ENCODE results near the gene DPT. TPM values are rescaled to one million over a fixed set of nuclear protein-coding genes. Genes with fewer than 3 reads are reported as not detected.

The DPT gene
- total and polyA plus RNA-seq, 10 of the 15 experiments (the other 5 are each of a cell fraction or from before 2014, with no cell fraction given), result 0.05 to 0.10 TPM; not detected in 8

GRCh38 chr1:168693872-168694238, 35.2 kb downstream of the DPT start:
- RAD21 ChIA-PET (ENCODE audit: unreplicated experiment), result no interaction called here
- H3K9me3 ChIP-seq (replicated peaks; ENCODE audit: control insufficient read depth, insufficient read depth, low read length), result no peaks in the 10 kb centered on the region
- no peak for TF ChIP-seq BHLHE40 (IDR thresholded peaks at IDR 0.05; ENCODE audit: borderline replicate concordance in 1 of 2, low read depth in 2 of 2, low read length in 1 of 2)
- no peak for TF ChIP-seq SP1 (IDR thresholded peaks at IDR 0.05; ENCODE audit: low read depth, low read length)
- TF ChIP-seq ATF3 (IDR thresholded peaks at IDR 0.05; ENCODE audit: borderline replicate concordance, extremely low read depth, low read depth, low read length), result no peak
- no peak for TF ChIP-seq SMARCA5 (IDR thresholded peaks at IDR 0.05)
- no peak for TF ChIP-seq FOS (IDR thresholded peaks at IDR 0.05; ENCODE audit: borderline replicate concordance, extremely low read depth, insufficient read length)
- no peak for TF ChIP-seq TCF7 (IDR thresholded peaks at IDR 0.05; ENCODE audit: borderline replicate concordance)
- TF ChIP-seq NRF1 (conservative IDR thresholded peaks at IDR 0.05; ENCODE audit: low read depth, low read length), result no peak
- TF ChIP-seq ESRRA (IDR thresholded peaks at IDR 0.05; ENCODE audit: low read length), result no peak
- no peaks in the 10 kb centered on the region for H4K20me1 ChIP-seq (ENCODE audit: control insufficient read depth, insufficient read depth)
- in situ Hi-C loops (cut with MboI) (no loop called here), intact Hi-C loops (cut with micrococcal nuclease; ENCODE audit: unreplicated experiment) (no loop called here)
- H3K4me3 ChIP-seq, result no peak overlapping the region
- DNase-seq (ENCODE audit: low read depth, low spot score) (no peak), FAIRE-seq (no peak), ATAC-seq (no peak)
- H3K4me2 ChIP-seq (ENCODE audit: control insufficient read depth, insufficient read depth), result no peak overlapping the region
- BruUV-seq (replicated peaks), result no TSS peak
- 22% methylated on average over 2 of the region's 2 CpGs for WGBS (ENCODE audit: insufficient coverage, insufficient replicate concordance, low lambda C conversion rate, missing lambda C conversion rate)
- POLR2A ChIA-PET, result no interaction called here
- H3K27ac ChIP-seq (ENCODE audit: control insufficient read depth, insufficient read depth), result no peak overlapping the region
- no peaks in the 10 kb centered on the region; a peak in 2 of 4 replicates for H3K27me3 ChIP-seq (replicated peaks in 1 of 2; ENCODE audit: control insufficient read depth in 2 of 2, insufficient read depth in 2 of 2, low read length in 1 of 2)
- H3K9ac ChIP-seq (ENCODE audit: control insufficient read depth, insufficient read depth, low read length), result no peak overlapping the region
- CTCF ChIA-PET, result no interaction called here
- H2AFZ ChIP-seq (ENCODE audit: control insufficient read depth, low read depth, low read length), result no peak overlapping the region
- SMC1A ChIA-PET (ENCODE audit: uncharacterized antibody, unreplicated experiment), result no interaction called here
- no peaks in the 10 kb centered on the region for H3K36me3 ChIP-seq (ENCODE audit: control insufficient read depth in 2 of 2, insufficient read depth in 2 of 2, low read length in 1 of 2)
- no peaks in the 10 kb centered on the region for H3K79me2 ChIP-seq (ENCODE audit: control insufficient read depth, insufficient read depth, low read length)
- no peaks in the 10 kb centered on the region for H3K4me1 ChIP-seq (ENCODE audit: control insufficient read depth, insufficient read depth, low read length)
